OCI-LY3 (cell line): Measurements from ENCODE around the gene BMP8B.

ENCODE experiments used
- EZH2phosphoT487 ChIP-seq: fragments of 200-600 bp; shearing (Covaris generic); IDR thresholded peaks from 2 replicates; pipeline ENCODE4 v1.6.1; 2018; ENCODE audit warnings: antibody characterized with exemption, mixed run types, low read depth
- TF ChIP-seq, protein P1 (sequence below): fragments of 200-600, 300-600 bp; sonication (generic); IDR thresholded peaks from 2 replicates; pipeline ENCODE4 v1.5.1; 2014; ENCODE audit warnings: antibody characterized with exemption, low read length, low read depth

DNA sequence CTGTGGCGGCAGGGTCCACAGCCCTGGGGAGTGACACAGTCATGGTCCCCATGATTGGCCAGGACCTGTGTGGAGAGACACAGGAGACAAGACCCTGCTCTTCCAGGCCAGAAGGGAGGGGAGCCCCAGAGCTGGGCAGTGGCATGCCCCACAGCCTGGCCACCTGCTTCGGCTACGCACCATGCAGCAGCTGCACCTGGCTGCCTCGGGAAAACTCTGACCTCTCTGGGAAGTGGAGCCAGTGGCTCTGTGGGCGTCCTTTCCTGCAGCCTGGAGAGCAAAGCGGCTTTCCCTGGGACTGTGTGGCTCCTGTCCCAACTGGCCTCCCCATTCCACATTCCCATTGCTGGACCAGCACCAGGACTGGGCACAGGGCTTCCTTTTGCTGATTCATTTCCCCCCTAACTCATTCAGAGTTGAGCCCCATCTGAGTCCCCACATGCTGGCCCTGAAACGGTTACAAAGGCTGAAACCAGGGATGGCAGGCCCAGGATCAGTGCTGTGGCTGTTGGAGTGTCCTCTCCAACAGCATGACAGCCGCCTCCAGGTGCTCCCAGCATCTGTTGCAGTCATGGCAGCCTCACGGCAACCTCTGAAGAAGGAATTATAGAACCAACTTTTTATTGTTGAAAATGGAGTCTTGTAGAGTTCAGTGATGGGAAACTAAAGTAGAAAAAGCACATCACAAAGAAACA, 32.6 kb downstream of the BMP8B start:
- TF ChIP-seq, protein P1, sequence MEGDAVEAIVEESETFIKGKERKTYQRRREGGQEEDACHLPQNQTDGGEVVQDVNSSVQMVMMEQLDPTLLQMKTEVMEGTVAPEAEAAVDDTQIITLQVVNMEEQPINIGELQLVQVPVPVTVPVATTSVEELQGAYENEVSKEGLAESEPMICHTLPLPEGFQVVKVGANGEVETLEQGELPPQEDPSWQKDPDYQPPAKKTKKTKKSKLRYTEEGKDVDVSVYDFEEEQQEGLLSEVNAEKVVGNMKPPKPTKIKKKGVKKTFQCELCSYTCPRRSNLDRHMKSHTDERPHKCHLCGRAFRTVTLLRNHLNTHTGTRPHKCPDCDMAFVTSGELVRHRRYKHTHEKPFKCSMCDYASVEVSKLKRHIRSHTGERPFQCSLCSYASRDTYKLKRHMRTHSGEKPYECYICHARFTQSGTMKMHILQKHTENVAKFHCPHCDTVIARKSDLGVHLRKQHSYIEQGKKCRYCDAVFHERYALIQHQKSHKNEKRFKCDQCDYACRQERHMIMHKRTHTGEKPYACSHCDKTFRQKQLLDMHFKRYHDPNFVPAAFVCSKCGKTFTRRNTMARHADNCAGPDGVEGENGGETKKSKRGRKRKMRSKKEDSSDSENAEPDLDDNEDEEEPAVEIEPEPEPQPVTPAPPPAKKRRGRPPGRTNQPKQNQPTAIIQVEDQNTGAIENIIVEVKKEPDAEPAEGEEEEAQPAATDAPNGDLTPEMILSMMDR = no peak
- no peak for TF ChIP-seq EZH2phosphoT487
